ENCODE results near the gene UBAP1L.

DNA sequence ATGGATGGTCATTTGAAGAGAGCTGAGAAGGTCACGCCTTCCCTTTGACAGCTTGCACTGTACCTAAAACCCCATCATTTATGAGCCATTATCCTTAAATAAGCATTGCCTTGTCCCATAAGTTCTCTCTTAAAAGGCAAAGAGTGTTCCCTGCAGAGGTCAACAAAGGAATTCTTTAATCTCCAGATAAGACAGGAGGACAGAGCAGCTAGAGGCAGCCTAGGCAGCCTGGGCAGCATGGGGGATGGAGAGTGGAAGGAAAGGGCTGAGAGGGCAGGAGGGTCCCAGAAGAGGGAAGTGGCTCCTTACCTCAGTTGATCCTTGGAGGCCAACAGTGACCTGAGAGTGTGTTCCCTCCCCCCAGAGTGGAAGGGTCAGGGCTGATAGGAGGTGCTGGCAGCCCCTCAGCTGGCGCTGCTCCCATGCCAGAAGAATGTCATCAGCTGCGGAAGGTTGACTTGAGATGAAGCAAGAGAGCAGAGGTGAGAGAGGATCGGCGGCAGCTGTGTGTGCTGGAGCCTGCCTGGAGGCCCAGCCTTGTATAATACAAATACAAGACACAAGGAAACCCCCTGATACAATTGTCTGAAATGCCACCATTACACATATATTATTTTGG lies 25.7 kb downstream of the UBAP1L start:
- TF ChIP-seq POLR2A (IDR thresholded peaks at IDR 0.05; ENCODE audit: low read length) (no peak), GATA1 (IDR thresholded peaks at IDR 0.05; ENCODE audit: low read depth, low read length) (no peak)
